Measurements from ENCODE around the gene CACNG4. TPM values are rescaled to one million over a fixed set of nuclear protein-coding genes. Genes with fewer than 3 reads are reported as not detected.

The CACNG4 gene
- total RNA-seq, 1 experiment from 2014 or later = 6.3 TPM

DNA sequence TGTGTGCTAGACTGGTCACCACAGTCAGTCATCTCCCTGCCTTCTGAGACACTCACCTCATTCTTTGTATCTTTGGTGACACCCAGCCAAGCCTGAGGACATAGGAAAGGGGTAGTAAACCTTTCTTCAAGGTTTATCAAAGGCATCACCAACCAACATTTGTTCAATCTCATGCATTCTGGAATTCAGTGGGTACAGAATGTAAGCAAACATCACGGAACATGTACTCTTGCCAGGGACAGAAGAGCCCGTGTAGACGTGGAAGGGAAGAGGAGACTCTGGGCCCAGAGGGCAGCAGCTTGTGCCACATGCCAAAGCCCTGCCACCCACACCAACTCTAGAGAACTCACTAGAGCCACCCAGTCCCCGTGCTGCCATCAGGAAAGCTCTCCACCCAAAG is 4.4 kb downstream of the CACNG4 start:
- H3K27ac ChIP-seq (ENCODE audit: insufficient read length, low read depth, low read length) = no peak overlapping the region
- no peaks in the 10 kb centered on the region for H3K9me3 ChIP-seq (ENCODE audit: control insufficient read depth, low read depth, low read length)
- no peak for TF ChIP-seq CTCF (conservative IDR thresholded peaks at IDR 0.05)
- no peak overlapping the region for H3K14ac ChIP-seq (ENCODE audit: insufficient read depth, low read length)
- Mint-ChIP-seq H3K4me1 (peaks cover 16 to 28% of the 10 kb centered on the region in 2 experiments), H3K27me3 (ENCODE audit: low read depth) (peaks cover 53% of the 10 kb centered on the region), H3K36me3 (ENCODE audit: insufficient read depth in 1 of 3, low read depth in 3 of 3) (no peaks in the 10 kb centered on the region; a peak in 1 of 7 replicates), H3K27ac (no peak overlapping the region; a peak in 1 of 7 replicates), H3K4me3 (no peak overlapping the region; a peak in 1 of 5 replicates), H3K9me3 (no peaks in the 10 kb centered on the region)
- no peak overlapping the region for H2BK12ac ChIP-seq (ENCODE audit: insufficient read length, low read depth, low read length)
- DNase-seq = no peak
- H2BK15ac ChIP-seq (ENCODE audit: low read depth, low read length) = no peak overlapping the region
- no peak overlapping the region for H2BK120ac ChIP-seq (ENCODE audit: low read depth, low read length, poor library complexity, severe bottlenecking)
- no peak overlapping the region for H3K18ac ChIP-seq (ENCODE audit: insufficient read length, low read depth, low read length)
- H4K20me1 ChIP-seq (ENCODE audit: control insufficient read depth, insufficient read depth, insufficient read length) = no peaks in the 10 kb centered on the region
- no CpG with 5 or more reads among the region's 4 CpGs for WGBS (ENCODE audit: extremely low coverage, insufficient read length, low lambda C conversion rate)
- no peak overlapping the region for H2AFZ ChIP-seq (ENCODE audit: low read length)
- H3K27me3 ChIP-seq (ENCODE audit: insufficient read depth, low read length) = peaks cover 9% of the 10 kb centered on the region; the same call in 1 of the 2 replicates
- H4K91ac ChIP-seq (ENCODE audit: insufficient read length, low read depth, low read length) = no peak overlapping the region
- no peak overlapping the region for H3K4ac ChIP-seq (ENCODE audit: low read depth, low read length)
- no peak overlapping the region for H2BK5ac ChIP-seq (ENCODE audit: insufficient read length, low read length)
- H2BK20ac ChIP-seq (ENCODE audit: low read depth, low read length, poor library complexity, severe bottlenecking) = no peak overlapping the region
- H3K4me1 ChIP-seq (ENCODE audit: insufficient read depth, low read length) = peaks cover 2% of the 10 kb centered on the region; the same call in 1 of the 2 replicates
- no peak overlapping the region for H4K5ac ChIP-seq (ENCODE audit: insufficient read length, low read depth, low read length)
- H3T11ph ChIP-seq (ENCODE audit: low read length) = no peak overlapping the region
- H2AK5ac ChIP-seq (ENCODE audit: insufficient read length, low read length) = no peak overlapping the region
- no peak overlapping the region for H3K23ac ChIP-seq (ENCODE audit: insufficient read length, low read depth, low read length)
- H3K9ac ChIP-seq (ENCODE audit: extremely low read depth, insufficient read length, low read length) = no peak overlapping the region
- H3K23me2 ChIP-seq (ENCODE audit: insufficient read length, low read depth, low read length, poor library complexity, severe bottlenecking) = peaks cover 15% of the 10 kb centered on the region
- H4K8ac ChIP-seq (replicated peaks; ENCODE audit: insufficient read length, low read depth, low read length) = no peak overlapping the region
- H3K79me1 ChIP-seq (ENCODE audit: insufficient read depth, low read depth, low read length, poor library complexity, severe bottlenecking) = no peaks in the 10 kb centered on the region
- no peaks in the 10 kb centered on the region for H3K79me2 ChIP-seq (ENCODE audit: insufficient read depth, low read length)
- H3K4me2 ChIP-seq (ENCODE audit: insufficient read depth, insufficient read length, low read length) = no peak overlapping the region
- no peak overlapping the region for H3K56ac ChIP-seq (ENCODE audit: insufficient read length, low read depth, low read length)

Data from H9 (cell line).